ENCODE results near the gene RAD51B. TPM values are rescaled to one million over a fixed set of nuclear protein-coding genes. Genes with fewer than 3 reads are reported as not detected.

The RAD51B gene
- total and polyA plus RNA-seq, 2 donors (not counting 1 experiment from before 2014, with no cell fraction given) = 4.6 to 16.3 TPM

- Histone ChIP-seq H3K27ac (ENCODE audit: insufficient read depth, low read length) (no peak overlapping the region), H3K79me2 (ENCODE audit: control insufficient read depth, insufficient read depth, low read length) (no peaks in the 10 kb centered on the region), H3K9ac (ENCODE audit: insufficient read depth, low read length) (no peak overlapping the region), H3K4me1 (ENCODE audit: control insufficient read depth, extremely low read depth, insufficient read depth, low read length) (no peaks in the 10 kb centered on the region), H3K4me3 (replicated peaks in 1 of 4; ENCODE audit: control extremely low read depth in 1 of 4, insufficient read depth in 1 of 4, low read depth in 3 of 4, low read length in 4 of 4) (no peak overlapping the region), H4K20me1 (ENCODE audit: control insufficient read depth, extremely low read depth, insufficient read depth, low read length) (no peaks in the 10 kb centered on the region), H3K36me3 (ENCODE audit: control insufficient read depth, insufficient read depth, low read length) (no peaks in the 10 kb centered on the region), H3K4me2 (ENCODE audit: extremely low read depth, insufficient read depth, low read length) (no peak overlapping the region), H3K9me3 (ENCODE audit: control insufficient read depth, insufficient read depth, low read depth, low read length) (no peaks in the 10 kb centered on the region), H2AFZ (ENCODE audit: low read length) (no peak overlapping the region), H3K27me3 (ENCODE audit: control insufficient read depth, insufficient read depth, low read length) (no peaks in the 10 kb centered on the region)
- no peak for DNase-seq (ENCODE audit: low read depth in 2 of 2)
- no peak for TF ChIP-seq EZH2 (IDR thresholded peaks at IDR 0.05; ENCODE audit: low read length, missing control alignments)
- no peak for TF ChIP-seq CTCF (conservative IDR thresholded peaks at IDR 0.05 in 1 of 2, IDR thresholded peaks at IDR 0.05 in 1 of 2; ENCODE audit: low read depth in 1 of 2, low read length in 2 of 2)
Measured at GRCh38 chr14:68343534-68344118, 524.0 kb downstream of the RAD51B start.

- H3K27ac ChIP-seq (ENCODE audit: insufficient read depth, low read length) = no peak overlapping the region
- no peaks in the 10 kb centered on the region for H3K27me3 ChIP-seq (ENCODE audit: control insufficient read depth, insufficient read depth, low read length)
- no peaks in the 10 kb centered on the region for H3K4me1 ChIP-seq (ENCODE audit: control insufficient read depth, extremely low read depth, insufficient read depth, low read length)
- H3K4me3 ChIP-seq (replicated peaks in 1 of 4; ENCODE audit: control extremely low read depth in 1 of 4, insufficient read depth in 1 of 4, low read depth in 3 of 4, low read length in 4 of 4) = no peak overlapping the region
- H3K9ac ChIP-seq (ENCODE audit: insufficient read depth, low read length) = no peak overlapping the region
- H2AFZ ChIP-seq (ENCODE audit: low read length) = no peak overlapping the region
- no peaks in the 10 kb centered on the region for H3K79me2 ChIP-seq (ENCODE audit: control insufficient read depth, insufficient read depth, low read length)
- no peaks in the 10 kb centered on the region for H3K36me3 ChIP-seq (ENCODE audit: control insufficient read depth, insufficient read depth, low read length)
- no peaks in the 10 kb centered on the region for H3K9me3 ChIP-seq (ENCODE audit: control insufficient read depth, insufficient read depth, low read depth, low read length)
- no peak for TF ChIP-seq EZH2 (IDR thresholded peaks at IDR 0.05; ENCODE audit: low read length, missing control alignments)
- no peak for TF ChIP-seq CTCF (conservative IDR thresholded peaks at IDR 0.05 in 1 of 2, IDR thresholded peaks at IDR 0.05 in 1 of 2; ENCODE audit: low read depth in 1 of 2, low read length in 2 of 2)
- no peak overlapping the region for H3K4me2 ChIP-seq (ENCODE audit: extremely low read depth, insufficient read depth, low read length)
- H4K20me1 ChIP-seq (ENCODE audit: control insufficient read depth, extremely low read depth, insufficient read depth, low read length) = no peaks in the 10 kb centered on the region
- peak; percentile 17 to 36 for DNase-seq (ENCODE audit: low read depth in 2 of 2)
Measured at GRCh38 chr14:68345738-68346137, 526.2 kb downstream of the RAD51B start.

GRCh38 chr14:68346556-68347343 is 527.2 kb downstream of the RAD51B start:
- no peak overlapping the region for H2AFZ ChIP-seq (ENCODE audit: low read length)
- DNase-seq (ENCODE audit: low read depth in 2 of 2) = peak in 1 of 2 donors; percentile 48

More at GRCh38 chr14:68346556-68347343, 527.2 kb downstream of the RAD51B start:
- no peaks in the 10 kb centered on the region for H3K79me2 ChIP-seq (ENCODE audit: control insufficient read depth, insufficient read depth, low read length)
- no peaks in the 10 kb centered on the region for H3K4me1 ChIP-seq (ENCODE audit: control insufficient read depth, extremely low read depth, insufficient read depth, low read length)
- no peak overlapping the region for H3K9ac ChIP-seq (ENCODE audit: insufficient read depth, low read length)
- no peak overlapping the region for H3K27ac ChIP-seq (ENCODE audit: insufficient read depth, low read length)
- no peaks in the 10 kb centered on the region for H3K36me3 ChIP-seq (ENCODE audit: control insufficient read depth, insufficient read depth, low read length)
- H3K27me3 ChIP-seq (ENCODE audit: control insufficient read depth, insufficient read depth, low read length) = no peaks in the 10 kb centered on the region
- H4K20me1 ChIP-seq (ENCODE audit: control insufficient read depth, extremely low read depth, insufficient read depth, low read length) = no peaks in the 10 kb centered on the region
- no peak overlapping the region for H3K4me2 ChIP-seq (ENCODE audit: extremely low read depth, insufficient read depth, low read length)
- no peak overlapping the region for H3K4me3 ChIP-seq (replicated peaks in 1 of 4; ENCODE audit: control extremely low read depth in 1 of 4, insufficient read depth in 1 of 4, low read depth in 3 of 4, low read length in 4 of 4)
- TF ChIP-seq CTCF (conservative IDR thresholded peaks at IDR 0.05 in 1 of 2, IDR thresholded peaks at IDR 0.05 in 1 of 2; ENCODE audit: low read depth in 1 of 2, low read length in 2 of 2) = no peak
- no peak for TF ChIP-seq EZH2 (IDR thresholded peaks at IDR 0.05; ENCODE audit: low read length, missing control alignments)
- H3K9me3 ChIP-seq (ENCODE audit: control insufficient read depth, insufficient read depth, low read depth, low read length) = no peaks in the 10 kb centered on the region
